DMS153 treated with DMSO at 0.1 percent for 48 hours (cell line): ENCODE data around the gene ELAVL4.

Experiments used
- DNase-seq: peaks from one replicate; lab custom pipeline; 2025; ENCODE audit not compliant: unreplicated experiment; lab: John Stamatoyannopoulos, UW

ELAVL4 gene

GRCh38 chr1:50177994-50178393 lies 69.3 kb downstream of the ELAVL4 start:
- DNase-seq, result no peak

- no peak for DNase-seq
Measured at GRCh38 chr1:50179639-50180038, 70.9 kb downstream of the ELAVL4 start.

GRCh38 chr1:50180367-50180766 lies 71.6 kb downstream of the ELAVL4 start:
- no peak for DNase-seq

- DNase-seq, result no peak
Measured at GRCh38 chr1:50181027-50181663, 72.4 kb downstream of the ELAVL4 start.

GRCh38 chr1:50183378-50184133 lies 74.8 kb downstream of the ELAVL4 start:
- peak; percentile 63 for DNase-seq

GRCh38 chr1:50189369-50189768 lies 80.6 kb downstream of the ELAVL4 start:
- DNase-seq, result no peak

GRCh38 chr1:50193002-50193401 lies 84.3 kb downstream of the ELAVL4 start:
- DNase-seq, result no peak

- no peak for DNase-seq
Measured at GRCh38 chr1:50195205-50195604, 86.5 kb downstream of the ELAVL4 start.

- DNase-seq, result no peak
Measured at GRCh38 chr1:50196081-50196480, 87.4 kb downstream of the ELAVL4 start.

GRCh38 chr1:50197216-50197615 lies 88.5 kb downstream of the ELAVL4 start:
- DNase-seq, result no peak

GRCh38 chr1:50208315-50208714 lies 99.6 kb downstream of the ELAVL4 start:
- DNase-seq, result no peak

GRCh38 chr1:50208756-50209155 lies 100.0 kb downstream of the ELAVL4 start:
- DNase-seq, result no peak

- DNase-seq, result no peak
Measured at GRCh38 chr1:50209749-50210148, 101.0 kb downstream of the ELAVL4 start.

GRCh38 chr1:50213505-50213904 lies 104.8 kb downstream of the ELAVL4 start:
- no peak for DNase-seq

- DNase-seq, result no peak
Measured at GRCh38 chr1:50214717-50215116, 106.0 kb downstream of the ELAVL4 start.

GRCh38 chr1:50218344-50219120 lies 109.8 kb downstream of the ELAVL4 start:
- DNase-seq, result no peak

- no peak for DNase-seq
Measured at GRCh38 chr1:50228871-50229384, 120.2 kb downstream of the ELAVL4 start.

- DNase-seq, result no peak
Measured at GRCh38 chr1:50231209-50231608, 122.5 kb downstream of the ELAVL4 start.

GRCh38 chr1:50232336-50232735 lies 123.6 kb downstream of the ELAVL4 start:
- no peak for DNase-seq

GRCh38 chr1:50236656-50237055 lies 127.9 kb downstream of the ELAVL4 start:
- no peak for DNase-seq

- DNase-seq, result no peak
Measured at GRCh38 chr1:50237056-50237455, 128.3 kb downstream of the ELAVL4 start.

- DNase-seq, result no peak
Measured at GRCh38 chr1:50243939-50244338, 135.2 kb downstream of the ELAVL4 start.
